ENCODE data around the gene RASA3.
A peak's percentile ranks its signal among the peaks of the same experiment; 100 is the strongest.

Gene RASA3

GRCh38 chr13:114054264-114054663 lies 78.2 kb downstream of the RASA3 start:
- no peak for DNase-seq (ENCODE audit: low read depth)

DNA sequence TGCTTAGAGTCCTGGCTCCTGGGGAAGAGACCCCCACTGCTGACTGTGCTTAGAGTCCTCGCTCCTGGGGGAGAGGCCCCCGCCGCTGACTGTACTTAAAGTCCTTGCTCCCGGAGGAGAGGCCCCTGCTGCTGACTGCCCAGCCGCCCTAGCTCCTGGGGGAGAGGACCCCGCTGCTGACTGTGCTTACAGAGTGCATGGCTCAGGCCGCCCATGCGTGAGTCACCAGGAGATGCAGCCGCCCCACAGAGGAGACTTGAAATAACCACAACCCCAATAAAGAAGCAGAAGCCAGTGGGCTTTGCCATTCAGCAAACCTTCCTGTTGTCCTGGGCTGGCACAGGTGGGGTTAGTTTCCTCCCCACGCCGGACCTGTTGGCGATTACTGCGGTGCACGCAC lies 79.4 kb downstream of the RASA3 start:
- peak; percentile 72 for DNase-seq (ENCODE audit: low read depth)

- no peak for DNase-seq (ENCODE audit: low read depth)
Observed at GRCh38 chr13:114050536-114051450, 81.6 kb downstream of the RASA3 start.

DNA sequence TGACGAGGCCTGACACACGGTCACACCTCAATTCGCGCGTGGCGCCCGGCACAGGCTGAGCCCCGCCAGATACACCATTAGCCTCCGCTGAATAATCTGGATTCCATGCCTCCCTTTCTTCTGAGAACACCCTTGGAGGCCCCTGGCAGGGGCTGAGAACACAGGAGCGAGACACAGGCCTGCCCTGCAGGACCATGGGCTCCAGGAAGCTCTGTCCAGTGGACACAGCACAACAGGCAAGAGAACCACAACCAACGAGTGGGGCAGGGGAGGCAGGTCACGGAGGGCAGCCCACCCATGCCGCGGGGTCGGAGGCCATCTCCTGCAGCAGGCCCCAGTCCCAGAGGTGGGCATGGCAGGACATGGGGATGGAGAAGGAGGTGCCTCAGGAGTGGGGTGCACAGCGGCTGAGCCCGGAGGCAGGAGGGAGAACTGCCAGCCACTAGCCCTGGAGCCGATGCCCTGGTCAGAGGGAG lies 82.8 kb downstream of the RASA3 start:
- no peak for DNase-seq (ENCODE audit: low read depth)

DNA sequence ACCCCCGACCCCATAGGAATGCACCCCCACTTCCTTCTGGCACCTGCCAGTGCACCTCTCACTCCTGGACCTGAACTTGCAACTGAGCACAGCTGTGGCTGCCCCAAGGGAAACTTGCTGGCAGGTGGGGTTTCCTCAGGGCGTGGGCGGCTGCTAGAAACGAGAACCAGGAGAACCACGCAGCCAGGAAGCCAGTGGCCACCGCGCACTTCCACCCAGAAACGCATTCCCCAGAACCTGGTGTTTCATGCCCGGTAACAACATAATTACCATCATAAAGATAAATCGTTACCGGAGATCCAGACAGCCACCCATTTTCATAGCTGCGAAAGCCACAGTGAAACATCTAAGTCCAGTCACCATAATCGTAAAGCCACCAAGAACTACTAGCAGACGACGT lies 83.4 kb downstream of the RASA3 start:
- DNase-seq (ENCODE audit: low read depth): no peak

DNA sequence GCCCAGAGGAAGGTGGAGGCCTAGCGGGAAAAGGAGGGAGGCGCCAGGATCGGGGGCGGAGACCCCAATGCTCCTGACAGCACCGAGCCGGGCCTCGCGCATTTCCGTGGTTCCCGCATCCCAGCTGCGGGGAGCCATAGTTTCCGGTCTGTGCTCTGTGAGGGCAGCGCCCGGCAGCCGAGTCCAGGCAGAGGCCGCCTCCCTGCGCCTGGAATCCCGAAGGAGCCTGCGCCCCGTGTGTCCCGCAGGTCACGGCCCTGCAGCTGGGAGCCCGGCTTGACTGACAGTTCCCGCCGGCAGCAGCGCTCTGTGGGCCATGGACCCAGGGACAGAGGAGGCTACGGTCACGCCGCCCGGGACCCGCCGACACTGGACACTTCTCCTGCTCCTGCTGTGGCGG lies 84.0 kb downstream of the RASA3 start:
- DNase-seq (ENCODE audit: low read depth): no peak

DNA sequence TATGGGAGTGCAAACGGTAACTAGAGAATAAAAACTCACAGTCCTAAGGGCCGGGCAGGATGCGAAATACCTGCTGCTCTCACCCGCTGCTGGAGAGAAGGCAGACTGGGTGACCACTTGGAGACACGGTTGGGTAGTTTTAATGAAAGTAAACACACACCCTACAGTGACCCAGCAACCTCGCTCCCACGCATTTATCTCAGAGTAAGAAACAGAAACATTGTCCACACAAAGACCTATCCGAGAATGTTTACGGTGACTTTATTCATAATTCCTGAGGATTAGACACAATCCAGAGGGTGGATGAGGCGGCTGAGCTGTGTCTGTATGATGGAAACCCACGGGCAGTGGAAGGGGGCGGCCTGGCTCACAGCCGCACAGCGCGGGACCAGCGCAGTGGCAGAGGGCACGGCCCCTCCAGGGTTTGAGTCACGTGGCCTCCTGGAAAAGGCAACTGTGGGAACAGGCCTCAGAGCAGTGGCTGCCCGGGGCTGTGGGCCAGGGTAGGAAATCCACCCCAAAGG lies 85.0 kb downstream of the RASA3 start:
- DNase-seq (ENCODE audit: low read depth): peak; percentile 86

DNA sequence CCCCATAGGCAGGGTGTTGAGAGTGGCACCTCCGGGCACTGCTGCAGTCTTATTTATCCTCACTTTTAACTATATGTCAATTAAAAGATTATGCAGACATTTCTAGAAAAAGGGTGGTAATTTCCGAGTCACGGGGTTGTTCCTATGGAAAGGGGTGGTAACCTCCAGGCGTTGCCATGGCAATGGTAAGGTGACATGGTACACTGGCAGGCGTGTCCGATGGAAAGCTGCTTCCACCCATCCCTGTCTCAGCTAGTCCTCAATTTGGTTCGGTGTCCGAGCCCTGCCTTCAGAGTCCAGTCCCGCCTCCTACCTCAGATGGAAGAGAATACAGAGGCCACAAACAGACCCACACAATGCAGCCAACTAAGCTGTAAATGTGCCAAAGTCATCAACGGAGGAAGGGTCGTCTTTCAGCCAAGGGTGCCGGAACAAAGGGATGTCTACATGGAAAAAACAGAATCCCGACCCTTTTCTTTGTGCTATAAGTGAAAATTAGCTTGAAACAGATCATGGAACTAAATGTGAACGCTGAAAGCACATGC lies 85.9 kb downstream of the RASA3 start:
- no peak for DNase-seq (ENCODE audit: low read depth)

GRCh38 chr13:114045113-114045735 lies 87.2 kb downstream of the RASA3 start:
- DNase-seq (ENCODE audit: low read depth): no peak

DNA sequence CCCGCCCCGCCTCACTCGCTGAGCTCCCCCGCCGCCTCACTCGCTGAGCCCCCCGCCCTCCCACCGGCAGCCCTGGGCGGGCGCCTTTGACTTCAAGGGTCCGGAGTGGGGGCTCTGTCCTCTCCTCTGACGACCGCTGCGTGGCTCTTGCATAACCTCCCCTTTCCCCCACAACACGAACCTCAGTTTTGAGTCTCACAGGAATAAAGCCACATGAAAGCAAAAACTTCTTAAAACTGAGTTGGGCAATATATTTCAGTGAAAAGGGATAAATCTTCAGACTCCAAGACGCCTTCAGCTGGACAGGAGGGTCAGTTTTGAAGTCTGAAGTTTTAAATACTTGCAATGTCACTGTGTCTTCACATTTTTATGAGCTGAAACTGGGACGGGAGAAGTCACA lies 87.9 kb downstream of the RASA3 start:
- peak; percentile 80 for DNase-seq (ENCODE audit: low read depth)

DNA sequence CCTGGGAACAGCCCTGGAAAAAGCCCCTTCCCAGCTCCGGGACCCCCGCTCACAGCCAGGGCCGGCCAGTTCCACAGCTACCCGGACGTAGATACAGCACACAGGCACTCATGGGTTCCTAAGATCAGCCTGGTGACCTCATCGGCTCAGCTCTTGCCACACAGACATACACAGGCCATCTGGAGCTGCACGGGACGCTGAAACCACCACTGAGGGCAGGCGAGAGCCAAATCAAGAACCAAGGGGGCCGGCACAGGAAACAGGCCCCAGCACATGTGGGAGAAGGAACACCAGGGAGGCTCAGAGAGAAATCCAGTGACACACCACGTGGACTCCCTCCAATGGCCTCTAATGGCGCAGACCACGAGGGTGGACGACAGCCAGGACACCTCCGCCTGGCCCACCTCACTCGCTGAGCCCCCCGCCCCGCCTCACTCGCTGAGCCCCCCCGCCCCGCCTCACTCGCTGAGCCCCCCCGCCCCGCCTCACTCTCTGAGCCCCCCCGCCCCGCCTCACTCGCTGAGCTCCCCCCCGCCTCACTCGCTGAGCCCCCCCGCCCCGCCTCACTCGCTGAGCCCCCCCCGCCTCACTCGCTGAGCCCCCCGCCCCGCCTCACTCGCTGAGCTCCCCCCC lies 88.9 kb downstream of the RASA3 start:
- DNase-seq (ENCODE audit: low read depth): peak; percentile 93

- no peak for DNase-seq (ENCODE audit: low read depth)
Observed at GRCh38 chr13:114042066-114042815, 90.2 kb downstream of the RASA3 start.

GRCh38 chr13:114041493-114041892 lies 90.9 kb downstream of the RASA3 start:
- DNase-seq (ENCODE audit: low read depth): no peak

- no peak for DNase-seq (ENCODE audit: low read depth)
Observed at GRCh38 chr13:114039471-114040141, 92.8 kb downstream of the RASA3 start.

DNA sequence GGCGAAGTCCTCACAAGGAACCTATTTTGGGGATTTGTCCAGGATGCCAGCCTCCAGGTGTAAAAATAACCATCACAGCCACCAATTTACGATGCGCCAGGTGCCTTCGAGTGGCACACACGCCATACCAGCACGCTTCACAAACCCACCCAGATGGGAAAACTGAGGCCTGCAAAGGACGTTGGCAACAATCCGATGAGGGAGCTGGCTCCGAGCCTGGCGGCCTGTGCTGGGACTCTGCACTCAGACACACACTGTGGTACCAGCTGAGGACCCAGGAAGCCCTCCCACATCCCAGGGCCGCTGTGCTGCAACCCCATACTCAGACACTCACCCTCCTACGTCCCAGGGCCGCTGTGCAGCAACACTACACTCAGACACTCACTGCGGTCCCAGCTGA lies 93.5 kb downstream of the RASA3 start:
- no peak for DNase-seq (ENCODE audit: low read depth)

DNA sequence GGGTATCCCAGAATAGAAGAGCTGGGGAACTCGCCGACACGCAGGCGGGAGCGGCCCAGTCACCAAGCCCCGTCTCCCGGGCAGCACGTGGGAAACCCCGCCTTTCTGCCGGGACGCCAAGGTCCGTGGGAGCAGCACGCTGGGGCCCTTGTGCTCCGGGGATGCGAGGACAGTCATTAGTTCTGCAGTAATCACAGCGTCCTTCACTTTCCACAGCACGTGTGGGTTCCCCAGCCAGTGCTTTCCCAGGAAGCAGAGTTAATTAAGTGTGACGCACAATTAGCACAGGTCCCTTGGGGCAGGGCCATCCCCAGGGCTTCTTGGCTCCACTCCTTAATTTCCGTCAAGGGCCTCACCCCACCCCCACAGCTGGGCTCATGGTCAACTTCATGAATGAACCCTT lies 94.2 kb downstream of the RASA3 start:
- no peak for DNase-seq (ENCODE audit: low read depth)

DNA sequence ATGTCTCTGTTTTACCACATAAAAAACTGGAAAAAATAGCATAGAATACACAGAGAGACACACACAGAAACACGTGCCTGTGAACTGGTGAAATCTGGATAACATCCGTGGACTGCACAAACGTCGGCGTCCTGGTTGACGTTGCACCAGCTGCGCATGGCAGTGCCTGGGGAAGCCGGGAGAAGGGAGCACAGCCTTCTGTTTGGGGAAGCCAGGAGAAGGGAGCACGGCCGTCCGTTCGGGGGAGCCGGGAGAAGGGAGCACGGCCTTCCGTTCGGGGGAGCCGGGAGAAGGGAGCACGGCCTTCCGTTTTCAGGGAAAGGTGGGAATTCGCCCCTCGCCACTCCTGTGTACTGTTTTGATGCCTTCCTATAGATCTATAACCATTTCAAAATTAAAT lies 94.7 kb downstream of the RASA3 start:
- no peak for DNase-seq (ENCODE audit: low read depth)

DNA sequence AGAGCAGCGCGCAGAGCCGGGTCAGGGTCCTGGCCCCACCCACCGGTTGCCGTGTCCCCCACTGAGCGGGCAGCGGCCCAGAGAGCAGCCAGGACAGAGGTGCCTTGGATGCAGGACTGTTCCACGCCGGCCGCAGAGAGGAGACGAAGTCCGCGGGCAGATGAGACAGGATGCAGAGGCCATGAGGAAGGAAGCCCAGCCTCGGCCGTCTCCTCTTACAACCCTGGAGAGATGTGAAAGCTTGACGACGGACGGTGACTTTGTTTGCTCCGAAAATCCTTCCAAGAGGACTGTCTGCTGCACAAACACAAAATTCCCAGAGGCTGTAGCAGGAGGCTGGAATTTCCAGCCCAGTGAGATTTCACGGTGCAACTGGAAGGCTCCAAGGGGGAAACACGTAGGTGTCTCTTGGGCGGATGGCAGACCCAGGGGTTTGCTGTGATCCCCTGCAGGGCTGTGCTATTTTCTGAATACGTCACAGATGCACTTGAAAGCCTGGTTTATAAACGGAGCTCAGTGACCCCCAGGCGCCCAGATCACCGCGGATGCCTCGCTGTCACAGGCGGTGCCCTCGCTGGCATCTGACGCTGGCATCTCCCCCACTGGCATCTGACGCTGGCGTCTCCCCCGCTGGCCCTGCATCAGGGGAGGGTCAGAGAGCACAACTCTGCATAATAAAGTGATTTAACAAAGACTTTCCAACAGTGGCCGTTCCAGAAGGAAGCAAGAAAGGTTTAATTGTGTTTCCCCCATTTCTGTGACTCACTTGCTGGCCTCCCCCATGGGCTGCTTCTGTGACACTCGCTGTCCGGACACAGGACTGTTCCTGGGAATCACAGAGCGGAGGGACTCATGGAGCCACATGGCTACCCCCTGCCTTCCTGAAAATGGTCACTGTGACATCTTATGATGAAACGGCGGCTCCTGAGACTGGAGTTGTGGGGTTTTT lies 96.6 kb downstream of the RASA3 start:
- no peak for DNase-seq (ENCODE audit: low read depth)

DNA sequence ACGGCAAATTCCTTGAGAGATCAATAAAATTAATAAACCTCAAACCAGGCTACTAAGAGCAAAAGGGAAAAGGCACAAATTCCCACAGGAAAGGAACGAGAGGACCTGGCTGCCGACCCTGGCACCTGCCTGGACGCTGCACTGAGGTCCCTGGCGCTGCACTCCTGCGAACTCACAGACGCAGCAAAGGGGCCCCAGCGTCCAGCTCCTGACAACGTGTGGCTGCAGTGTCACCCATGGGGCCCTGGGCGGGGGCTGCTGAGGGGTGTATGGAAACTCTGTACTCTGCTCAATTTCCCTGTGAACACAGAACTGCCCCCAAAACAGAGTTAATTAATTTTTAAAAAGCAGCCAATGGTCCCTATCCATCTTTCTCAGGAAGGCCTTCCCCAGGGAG lies 97.2 kb downstream of the RASA3 start:
- no peak for DNase-seq (ENCODE audit: low read depth)

GRCh38 chr13:114034481-114034891 lies 97.9 kb downstream of the RASA3 start:
- DNase-seq (ENCODE audit: low read depth): peak; percentile 47
